LNCaP clone FGC (cell line): ENCODE data around the gene WNT6.

Experiments
- DNase-seq: peaks from one replicate; pipeline ENCODE4 v3.0.0-alpha.2; 2011; ENCODE audit warnings: low read depth
- H3K4me3 ChIP-seq: 2 replicates; pipeline ENCODE4 v1.5.1; 2011; ENCODE audit warnings: mild to moderate bottlenecking, low read depth, low read length, control low read depth
- CTCF ChIP-seq: IDR thresholded peaks from 2 replicates; pipeline ENCODE4 v1.5.1; 2012; ENCODE audit warnings: mild to moderate bottlenecking; ENCODE audit not compliant: control insufficient read depth, insufficient read depth; ENCODE audit errors: extremely low read depth

Gene WNT6

GRCh38 chr2:218880859-218881594 lies 21.4 kb downstream of the WNT6 start:
- no peak for DNase-seq
- H3K4me3 ChIP-seq, result no peak overlapping the region
- no peak for TF ChIP-seq CTCF

- no peak for DNase-seq
- H3K4me3 ChIP-seq, result no peak overlapping the region
- TF ChIP-seq CTCF, result no peak
Measured at GRCh38 chr2:218881744-218882460, 22.3 kb downstream of the WNT6 start.

GRCh38 chr2:218882461-218882816 lies 22.8 kb downstream of the WNT6 start:
- no peak for TF ChIP-seq CTCF
- no peak for DNase-seq
- no peak overlapping the region for H3K4me3 ChIP-seq

- TF ChIP-seq CTCF, result no peak
- no peak overlapping the region for H3K4me3 ChIP-seq
- DNase-seq, result no peak
Measured at GRCh38 chr2:218882866-218883366, 23.3 kb downstream of the WNT6 start.

GRCh38 chr2:218883491-218884490 lies 24.2 kb downstream of the WNT6 start:
- DNase-seq, result no peak
- no peak overlapping the region for H3K4me3 ChIP-seq
- TF ChIP-seq CTCF, result no peak

GRCh38 chr2:218884519-218884918 lies 24.9 kb downstream of the WNT6 start:
- no peak for TF ChIP-seq CTCF
- DNase-seq, result no peak
- no peak overlapping the region for H3K4me3 ChIP-seq
